ELF-1 (cell line): ENCODE measurements around the gene INPP5A.
"Not testable (repeated sequence)": the region's sequence is repeated elsewhere in the genome, so short reads cannot be mapped to it uniquely, and the experiment has no call there.

Experiments
- DNase-seq: peaks from one replicate; pipeline ENCODE4 v3.0.0-alpha.2; 2016; ENCODE audit warnings: low read depth, low spot score

Gene INPP5A

GRCh38 chr10:132810807-132811700 lies 273.5 kb downstream of the INPP5A start:
- no peak for DNase-seq

- no peak for DNase-seq
Observed at GRCh38 chr10:132811891-132812481, 274.4 kb downstream of the INPP5A start.

- no peak for DNase-seq
Observed at GRCh38 chr10:132812520-132812919, 274.9 kb downstream of the INPP5A start.

- no peak for DNase-seq
Observed at GRCh38 chr10:132813001-132813401, 275.4 kb downstream of the INPP5A start.

GRCh38 chr10:132813560-132814468 lies 276.2 kb downstream of the INPP5A start:
- no peak for DNase-seq

GRCh38 chr10:132814469-132814856 lies 276.9 kb downstream of the INPP5A start:
- DNase-seq, result no peak

GRCh38 chr10:132815168-132815857 lies 277.7 kb downstream of the INPP5A start:
- no peak for DNase-seq

- DNase-seq, result no peak
Observed at GRCh38 chr10:132816718-132817117, 279.1 kb downstream of the INPP5A start.

GRCh38 chr10:132817701-132818211 lies 280.2 kb downstream of the INPP5A start:
- peak; percentile 30 for DNase-seq

- no peak for DNase-seq
Observed at GRCh38 chr10:132820056-132820455, 282.5 kb downstream of the INPP5A start.

- DNase-seq, result not testable (repeated sequence)
Observed at GRCh38 chr10:132825783-132826523, 288.4 kb downstream of the INPP5A start.

GRCh38 chr10:132826524-132827422 lies 289.2 kb downstream of the INPP5A start:
- no peak for DNase-seq

GRCh38 chr10:132827423-132827789 lies 289.8 kb downstream of the INPP5A start:
- no peak for DNase-seq

- DNase-seq, result no peak
Observed at GRCh38 chr10:132827861-132828539, 290.4 kb downstream of the INPP5A start.

GRCh38 chr10:132828681-132829080 lies 291.1 kb downstream of the INPP5A start:
- no peak for DNase-seq

- no peak for DNase-seq
Observed at GRCh38 chr10:132829403-132829802, 291.8 kb downstream of the INPP5A start.

GRCh38 chr10:132832186-132832969 lies 294.8 kb downstream of the INPP5A start:
- no peak for DNase-seq
